B cell (primary cell): ENCODE data around the gene WDR86.

ENCODE experiments used
- EZH2 ChIP-seq: IDR thresholded peaks from 2 replicates; pipeline ENCODE4 v1.6.1; 2012; ENCODE audit warnings: borderline replicate concordance, low read depth, mild to moderate bottlenecking, moderate library complexity, low read length; ENCODE audit not compliant: insufficient read depth, poor library complexity, severe bottlenecking
- TF ChIP-seq, protein P1 (sequence below): fragments of 200-600 bp; IDR thresholded peaks from one replicate; pipeline ENCODE4 v1.8.0; 2022; ENCODE audit warnings: antibody characterized with exemption, mild to moderate bottlenecking

DNA sequence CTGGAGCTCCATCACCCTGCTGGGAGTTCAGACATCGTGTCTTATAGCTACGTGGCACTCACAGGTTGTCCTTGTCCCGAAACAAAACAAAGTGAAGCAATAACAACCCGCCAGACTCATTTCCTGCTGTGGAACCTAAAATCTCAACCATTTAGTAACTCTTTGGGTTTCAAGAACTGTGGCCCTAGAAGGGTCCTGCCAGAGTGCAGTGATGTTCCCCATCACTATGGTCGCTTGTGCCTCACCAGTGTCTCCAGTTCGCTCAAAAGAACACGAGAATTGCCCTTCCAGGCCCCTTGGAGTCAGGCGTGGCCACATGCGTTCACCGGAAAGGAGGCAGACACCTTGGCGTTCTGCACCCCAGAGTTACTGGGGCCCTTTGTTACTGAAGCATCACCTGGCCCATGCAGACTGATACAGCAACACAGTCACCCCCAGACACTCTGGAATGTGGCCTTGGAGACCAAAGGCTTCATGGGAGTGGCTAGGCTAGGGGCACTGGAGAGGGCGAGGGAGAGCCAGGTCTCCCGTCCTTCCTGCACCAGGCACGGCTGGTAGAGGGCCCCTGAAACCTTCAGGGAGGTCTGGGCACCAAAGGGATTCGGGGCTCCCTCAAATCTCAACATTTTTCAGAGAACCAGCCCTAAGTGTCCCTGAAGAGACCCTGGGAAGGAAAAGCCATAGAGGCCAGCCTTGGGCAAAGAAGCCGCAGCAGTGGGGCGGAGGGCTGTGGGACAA lies 29.2 kb upstream of the WDR86 start:
- TF ChIP-seq, protein P1, sequence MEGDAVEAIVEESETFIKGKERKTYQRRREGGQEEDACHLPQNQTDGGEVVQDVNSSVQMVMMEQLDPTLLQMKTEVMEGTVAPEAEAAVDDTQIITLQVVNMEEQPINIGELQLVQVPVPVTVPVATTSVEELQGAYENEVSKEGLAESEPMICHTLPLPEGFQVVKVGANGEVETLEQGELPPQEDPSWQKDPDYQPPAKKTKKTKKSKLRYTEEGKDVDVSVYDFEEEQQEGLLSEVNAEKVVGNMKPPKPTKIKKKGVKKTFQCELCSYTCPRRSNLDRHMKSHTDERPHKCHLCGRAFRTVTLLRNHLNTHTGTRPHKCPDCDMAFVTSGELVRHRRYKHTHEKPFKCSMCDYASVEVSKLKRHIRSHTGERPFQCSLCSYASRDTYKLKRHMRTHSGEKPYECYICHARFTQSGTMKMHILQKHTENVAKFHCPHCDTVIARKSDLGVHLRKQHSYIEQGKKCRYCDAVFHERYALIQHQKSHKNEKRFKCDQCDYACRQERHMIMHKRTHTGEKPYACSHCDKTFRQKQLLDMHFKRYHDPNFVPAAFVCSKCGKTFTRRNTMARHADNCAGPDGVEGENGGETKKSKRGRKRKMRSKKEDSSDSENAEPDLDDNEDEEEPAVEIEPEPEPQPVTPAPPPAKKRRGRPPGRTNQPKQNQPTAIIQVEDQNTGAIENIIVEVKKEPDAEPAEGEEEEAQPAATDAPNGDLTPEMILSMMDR: no peak
- TF ChIP-seq EZH2: no peak
